ENCODE data around the gene WDR86.

The WDR86 gene

GRCh38 chr7:151363182-151363581 lies 46.7 kb downstream of the WDR86 start:
- TF ChIP-seq CTCF (IDR thresholded peaks at IDR 0.05): no peak

- TF ChIP-seq CTCF (IDR thresholded peaks at IDR 0.05): no peak
Measured at GRCh38 chr7:151361193-151361959, 48.5 kb downstream of the WDR86 start.

GRCh38 chr7:151352512-151352911 lies 57.3 kb downstream of the WDR86 start:
- no peak for TF ChIP-seq CTCF (IDR thresholded peaks at IDR 0.05)

GRCh38 chr7:151351967-151352366 lies 57.9 kb downstream of the WDR86 start:
- no peak for TF ChIP-seq CTCF (IDR thresholded peaks at IDR 0.05)

- peak; percentile 45 for TF ChIP-seq CTCF (IDR thresholded peaks at IDR 0.05)
Measured at GRCh38 chr7:151351027-151351426, 58.8 kb downstream of the WDR86 start.

- no peak for TF ChIP-seq CTCF (IDR thresholded peaks at IDR 0.05)
Measured at GRCh38 chr7:151349507-151349853, 60.4 kb downstream of the WDR86 start.

GRCh38 chr7:151348970-151349369 lies 60.9 kb downstream of the WDR86 start:
- no peak for TF ChIP-seq CTCF (IDR thresholded peaks at IDR 0.05)

- no peak for TF ChIP-seq CTCF (IDR thresholded peaks at IDR 0.05)
Measured at GRCh38 chr7:151347200-151347599, 62.6 kb downstream of the WDR86 start.

All from LNCAP (cell line).